ENCODE data around the gene DSCAM. TPM values are rescaled to one million over a fixed set of nuclear protein-coding genes. Genes with fewer than 3 reads are reported as not detected.

DSCAM gene
- polyA plus RNA-seq, 1 experiment = 0.10 TPM

- CTCF ChIA-PET = no interaction called here
These were observed 490.3 kb downstream of the DSCAM start for GRCh38 chr21:40356644-40357043.

GRCh38 chr21:40355076-40355475, 491.9 kb downstream of the DSCAM start:
- no peak for DNase-seq (ENCODE audit: low read depth)
- POLR2A ChIA-PET = no interaction called here
- CTCF ChIA-PET = no interaction called here
- TF ChIP-seq, protein P1, sequence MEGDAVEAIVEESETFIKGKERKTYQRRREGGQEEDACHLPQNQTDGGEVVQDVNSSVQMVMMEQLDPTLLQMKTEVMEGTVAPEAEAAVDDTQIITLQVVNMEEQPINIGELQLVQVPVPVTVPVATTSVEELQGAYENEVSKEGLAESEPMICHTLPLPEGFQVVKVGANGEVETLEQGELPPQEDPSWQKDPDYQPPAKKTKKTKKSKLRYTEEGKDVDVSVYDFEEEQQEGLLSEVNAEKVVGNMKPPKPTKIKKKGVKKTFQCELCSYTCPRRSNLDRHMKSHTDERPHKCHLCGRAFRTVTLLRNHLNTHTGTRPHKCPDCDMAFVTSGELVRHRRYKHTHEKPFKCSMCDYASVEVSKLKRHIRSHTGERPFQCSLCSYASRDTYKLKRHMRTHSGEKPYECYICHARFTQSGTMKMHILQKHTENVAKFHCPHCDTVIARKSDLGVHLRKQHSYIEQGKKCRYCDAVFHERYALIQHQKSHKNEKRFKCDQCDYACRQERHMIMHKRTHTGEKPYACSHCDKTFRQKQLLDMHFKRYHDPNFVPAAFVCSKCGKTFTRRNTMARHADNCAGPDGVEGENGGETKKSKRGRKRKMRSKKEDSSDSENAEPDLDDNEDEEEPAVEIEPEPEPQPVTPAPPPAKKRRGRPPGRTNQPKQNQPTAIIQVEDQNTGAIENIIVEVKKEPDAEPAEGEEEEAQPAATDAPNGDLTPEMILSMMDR (IDR thresholded peaks at IDR 0.05; ENCODE audit: insufficient read depth, low read depth, low read length) = no peak
- Histone ChIP-seq H3K27me3 (ENCODE audit: control insufficient read depth, insufficient read depth, low read length) (no peaks in the 10 kb centered on the region), H3K36me3 (ENCODE audit: control insufficient read depth, insufficient read depth, low read length) (no peaks in the 10 kb centered on the region), H3K4me3 (ENCODE audit: low read depth, low read length) (no peak overlapping the region)

More at GRCh38 chr21:40356644-40357043, 490.3 kb downstream of the DSCAM start:
- TF ChIP-seq, protein P1 (IDR thresholded peaks at IDR 0.05; ENCODE audit: insufficient read depth, low read depth, low read length) = no peak
- DNase-seq (ENCODE audit: low read depth) = no peak
- POLR2A ChIA-PET = no interaction called here
- Histone ChIP-seq H3K4me3 (ENCODE audit: low read depth, low read length) (no peak overlapping the region), H3K36me3 (ENCODE audit: control insufficient read depth, insufficient read depth, low read length) (no peaks in the 10 kb centered on the region), H3K27me3 (ENCODE audit: control insufficient read depth, insufficient read depth, low read length) (no peaks in the 10 kb centered on the region)

GRCh38 chr21:40351006-40351405, 496.0 kb downstream of the DSCAM start:
- CTCF ChIA-PET = no interaction called here
- TF ChIP-seq, protein P1 (IDR thresholded peaks at IDR 0.05; ENCODE audit: insufficient read depth, low read depth, low read length) = no peak
- DNase-seq (ENCODE audit: low read depth) = no peak
- POLR2A ChIA-PET = no interaction called here
- Histone ChIP-seq H3K27me3 (ENCODE audit: control insufficient read depth, insufficient read depth, low read length) (no peaks in the 10 kb centered on the region), H3K4me3 (ENCODE audit: low read depth, low read length) (no peak overlapping the region), H3K36me3 (ENCODE audit: control insufficient read depth, insufficient read depth, low read length) (no peaks in the 10 kb centered on the region)

- no peaks in the 10 kb centered on the region for H3K36me3 ChIP-seq (ENCODE audit: control insufficient read depth, insufficient read depth, low read length)
- H3K4me3 ChIP-seq (ENCODE audit: low read depth, low read length) = no peak overlapping the region
- CTCF ChIA-PET = no interaction called here
- TF ChIP-seq, protein P1 (IDR thresholded peaks at IDR 0.05; ENCODE audit: insufficient read depth, low read depth, low read length) = no peak
- no peak for DNase-seq (ENCODE audit: low read depth)
- H3K27me3 ChIP-seq (ENCODE audit: control insufficient read depth, insufficient read depth, low read length) = no peaks in the 10 kb centered on the region
- POLR2A ChIA-PET = no interaction called here
These were observed 497.4 kb downstream of the DSCAM start for GRCh38 chr21:40349591-40349990.

DNA sequence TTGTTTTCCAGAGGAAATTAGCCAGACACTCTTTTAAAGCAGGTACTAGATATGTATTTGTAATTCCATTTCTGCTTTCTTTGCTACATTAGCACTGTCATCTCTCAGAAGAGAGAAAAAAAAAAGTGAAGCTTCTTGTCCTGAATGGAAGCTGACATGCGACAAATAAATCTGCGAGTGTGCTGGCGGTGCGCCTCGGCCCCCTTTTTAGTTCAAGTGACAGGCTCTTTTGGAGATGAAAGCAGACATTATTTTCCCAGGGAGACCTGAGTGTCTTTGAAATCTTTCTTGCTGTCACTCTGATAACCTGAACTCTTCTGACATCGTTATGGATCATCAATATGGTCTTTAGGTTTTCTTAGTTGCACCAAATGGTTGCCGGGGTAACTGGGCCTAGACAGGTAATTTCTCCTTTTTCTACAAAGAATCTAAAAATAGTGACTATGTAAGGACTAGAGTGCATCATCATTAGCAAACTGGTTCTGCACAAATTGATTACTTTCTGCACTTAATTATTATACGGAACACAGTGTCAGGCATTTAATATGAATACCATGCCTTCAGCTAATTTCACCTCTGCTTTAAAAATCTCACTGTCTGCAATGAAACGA, 501.1 kb downstream of the DSCAM start:
- no peak for DNase-seq (ENCODE audit: low read depth)
- CTCF ChIA-PET = no interaction called here

More for the DNA sequence above, 501.1 kb downstream of the DSCAM start:
- TF ChIP-seq, protein P1 (IDR thresholded peaks at IDR 0.05; ENCODE audit: insufficient read depth, low read depth, low read length) = no peak
- no peaks in the 10 kb centered on the region for H3K36me3 ChIP-seq (ENCODE audit: control insufficient read depth, insufficient read depth, low read length)
- H3K4me3 ChIP-seq (ENCODE audit: low read depth, low read length) = no peak overlapping the region
- POLR2A ChIA-PET = no interaction called here
- no peaks in the 10 kb centered on the region for H3K27me3 ChIP-seq (ENCODE audit: control insufficient read depth, insufficient read depth, low read length)
